ENCODE data around the gene RRM1.

Gene RRM1

DNA sequence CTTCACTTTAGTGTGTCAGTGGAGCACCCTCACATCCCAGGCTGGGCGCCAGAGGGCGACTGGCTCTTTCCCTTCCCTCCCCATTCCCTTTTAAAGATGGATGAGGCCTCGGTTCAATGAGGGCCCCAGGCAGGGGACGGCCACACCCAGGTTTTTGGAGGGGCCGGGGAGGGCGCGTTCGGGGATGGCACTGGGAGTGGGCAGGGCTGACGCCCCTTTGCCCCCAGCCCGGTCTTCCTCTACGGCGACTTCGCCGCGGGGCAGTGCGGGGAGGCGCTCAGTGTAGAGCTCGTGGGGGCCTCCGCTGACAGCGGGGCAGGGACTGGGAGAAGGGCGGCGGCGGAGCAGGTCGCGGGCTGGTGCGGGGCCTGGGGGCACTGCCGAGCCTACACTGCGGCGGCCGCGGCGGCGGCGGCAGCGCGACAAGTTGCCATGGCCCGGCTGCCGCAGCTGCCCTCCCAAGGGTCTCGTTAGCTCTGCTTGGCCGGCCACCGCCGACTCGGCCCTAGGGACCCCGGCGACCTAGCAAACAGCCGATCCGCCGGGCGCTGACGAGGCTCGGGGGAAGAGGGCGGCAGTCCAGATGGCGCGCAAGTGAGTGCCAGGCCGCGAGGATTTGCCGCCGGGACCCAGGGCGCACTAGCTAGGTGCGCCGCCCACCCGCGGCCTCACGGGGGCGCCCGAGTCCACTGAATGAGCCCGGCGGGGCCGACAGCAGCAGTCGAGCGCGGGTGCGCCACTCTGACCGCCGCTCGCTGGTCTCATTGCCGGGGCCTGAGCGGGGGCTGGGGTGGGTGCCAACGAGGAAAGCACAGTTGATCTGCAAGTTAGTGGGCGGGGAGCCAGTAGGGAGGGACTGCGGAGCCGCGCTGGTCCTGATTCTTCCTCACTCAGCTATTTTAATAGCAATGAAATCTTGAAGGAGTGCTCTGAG is 92.7 kb downstream of the RRM1 start:
- DNase-seq (ENCODE audit: low spot score): peak; percentile 96

All from GM03348 (cell line).